LoVo (cell line): ENCODE data around the gene RAD51B.

Experiments used
- DNase-seq: peaks from one replicate; pipeline ENCODE4 v3.0.0-alpha.2; 2016; ENCODE audit warnings: low spot score

The RAD51B gene

DNA sequence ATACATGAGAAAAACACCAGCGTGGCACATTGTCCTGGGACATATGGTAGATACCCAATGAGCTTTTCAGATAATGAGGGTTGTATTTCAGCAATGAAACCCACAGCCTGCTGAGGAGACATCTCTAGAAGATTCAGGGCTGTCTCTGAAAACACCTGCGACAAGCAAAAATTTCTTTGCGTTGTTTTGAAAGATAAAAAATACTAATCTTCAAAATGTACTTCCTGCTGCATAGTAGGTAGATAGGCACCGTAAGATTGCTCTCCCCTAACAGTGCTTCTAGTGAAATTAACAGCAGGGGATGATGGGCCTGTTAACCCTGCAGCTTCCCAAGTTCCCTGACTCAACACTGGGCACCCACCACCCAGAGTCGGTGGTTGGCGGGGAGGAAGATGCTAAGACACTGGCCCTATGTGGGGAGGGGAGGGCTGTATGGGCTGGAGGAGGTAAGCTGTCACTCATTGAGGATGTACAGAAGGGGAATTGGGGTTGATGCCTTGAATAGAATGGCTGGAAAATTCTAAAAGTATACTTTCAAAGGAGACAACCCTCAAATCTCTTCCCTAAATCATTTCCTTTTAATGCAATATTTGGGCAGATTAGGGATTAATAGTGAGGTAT, 953.3 kb downstream of the RAD51B start:
- DNase-seq = no peak

DNA sequence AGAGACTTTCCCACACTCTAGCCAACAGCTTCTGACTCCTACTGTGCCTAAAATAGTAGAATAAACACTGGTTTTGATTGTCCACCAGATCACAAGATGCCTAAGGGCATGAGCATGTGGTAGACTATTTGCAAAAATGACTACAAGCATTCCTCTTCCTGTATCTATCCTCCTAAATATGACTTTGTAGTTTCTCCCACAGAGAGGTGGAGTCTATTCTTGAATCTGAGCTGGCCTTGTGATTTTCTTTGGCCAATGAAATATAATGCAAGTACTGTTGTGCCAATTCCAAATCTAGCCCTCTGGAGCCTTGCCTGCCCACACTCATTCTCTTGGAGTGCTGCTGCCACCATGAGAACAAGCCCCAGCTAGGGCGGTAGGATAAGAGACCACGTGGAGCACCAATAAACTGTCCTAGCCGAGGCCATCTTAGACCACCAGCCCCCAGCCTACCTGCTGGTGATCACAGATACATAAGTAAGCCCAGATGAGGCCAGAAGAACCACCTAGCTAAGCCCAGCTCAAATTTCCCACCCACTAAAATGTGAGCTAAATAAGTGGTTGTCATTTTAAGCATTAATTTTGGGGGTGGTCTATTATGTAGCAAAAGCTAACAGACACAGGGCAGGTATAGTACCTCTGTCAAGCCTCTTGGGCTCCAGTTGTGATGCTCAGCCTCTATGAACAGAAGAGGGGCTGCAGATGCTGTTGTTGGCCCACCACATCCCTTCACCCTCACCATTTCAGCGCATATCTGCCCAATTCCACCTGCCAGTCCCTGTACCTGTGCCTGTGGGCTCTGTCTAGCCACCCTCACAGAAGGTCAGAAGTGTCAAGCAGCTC, 955.4 kb downstream of the RAD51B start:
- DNase-seq = no peak

DNA sequence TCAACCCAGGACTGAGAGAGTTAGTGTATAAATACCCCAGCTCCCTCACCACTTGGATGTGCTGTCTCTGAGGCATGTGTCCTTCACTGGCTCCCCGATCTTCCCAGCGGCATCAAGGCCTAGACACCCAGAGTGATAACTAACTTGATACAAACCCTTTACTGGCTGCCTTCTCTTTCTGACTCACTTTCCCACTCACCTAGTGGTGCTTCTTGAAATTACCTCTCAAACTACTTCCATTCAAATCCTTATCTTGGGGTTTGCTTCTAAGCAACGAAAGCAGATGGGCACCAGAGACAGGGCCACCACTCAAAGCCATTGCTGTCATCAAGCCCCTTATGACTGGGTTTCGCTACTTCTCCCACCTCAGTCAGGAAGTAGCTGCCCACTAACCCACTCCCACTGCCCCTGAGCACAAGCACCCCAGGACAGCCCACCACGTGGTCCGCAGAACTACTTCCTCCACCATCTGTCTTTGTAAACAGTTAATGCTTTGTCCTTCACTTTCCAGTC, 956.1 kb downstream of the RAD51B start:
- no peak for DNase-seq

DNA sequence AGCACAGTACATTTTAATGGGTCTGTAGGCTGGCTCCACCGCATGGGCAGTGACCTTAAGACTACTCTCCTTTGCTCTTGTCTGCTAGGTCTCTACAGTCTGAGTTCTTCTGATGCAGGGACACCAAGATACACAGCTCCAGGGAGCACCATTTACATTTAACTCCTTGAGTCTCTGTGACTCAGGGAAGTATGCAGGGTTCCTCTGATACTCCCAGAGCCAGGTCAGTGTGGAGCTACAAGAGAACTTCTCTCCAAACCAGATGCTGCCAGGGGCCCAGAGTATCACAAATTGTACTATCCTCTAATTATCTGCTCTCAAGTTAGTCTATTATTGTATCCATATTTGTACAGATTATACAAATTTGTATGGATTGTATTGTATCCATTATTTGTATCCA, 958.1 kb downstream of the RAD51B start:
- DNase-seq = no peak
